IMR-90 (cell line): Measurements from ENCODE around the gene RUBCN. TPM values are rescaled to one million over a fixed set of nuclear protein-coding genes. Genes with fewer than 3 reads are reported as not detected.

Source experiments
- ATAC-seq: fragments of 200-7000 bp; cut with Tn5 transposase; 2 replicates; pipeline ENCODE4 v1.9.1; 2020; ENCODE audit warnings: low read depth, mild to moderate bottlenecking, moderate library complexity
- BruUV-seq: library from RNA; stranded (reverse); fragments of 400-500 nt; replicated peaks from 2 replicates; lab custom pipeline; 2021; lab: Mats Ljungman, UMichigan
- CTCF ChIA-PET: fragments of 300-600 bp; formaldehyde crosslinking; extraction: SDS; loops from one replicate; lab custom pipeline; 2021; ENCODE audit warnings: antibody characterized with exemption; lab: Yijun Ruan, JAX
- POLR2A ChIA-PET: fragments of 300-600 bp; sonication (Branson Sonifier 250); formaldehyde crosslinking; loops from one replicate; lab custom pipeline; 2022; ENCODE audit warnings: antibody characterized with exemption; ENCODE audit not compliant: unreplicated experiment; lab: Charles Lee
- DNase-seq: peaks from one replicate; pipeline ENCODE4 v3.0.0; 2013
- H2AFZ ChIP-seq: replicated peaks from 2 replicates; pipeline ENCODE3; 2013; ENCODE audit warnings: low read length, mild to moderate bottlenecking; ENCODE audit not compliant: poor library complexity
- H2AK5ac ChIP-seq: 2 replicates; pipeline ENCODE4 v1.6.1; 2013; ENCODE audit warnings: low read depth, low read length, inconsistent platforms
- H2AK9ac ChIP-seq: replicated peaks from 2 replicates; pipeline ENCODE3; 2013; ENCODE audit warnings: mild to moderate bottlenecking, low read depth, low read length, moderate library complexity; ENCODE audit not compliant: poor library complexity
- H2BK120ac ChIP-seq: 2 replicates; pipeline ENCODE4 v1.6.1; 2013; ENCODE audit warnings: low read depth, low read length, inconsistent platforms
- H2BK15ac ChIP-seq: 3 replicates; pipeline ENCODE4 v1.6.1; 2013; ENCODE audit warnings: low read depth, low read length, inconsistent platforms
- H2BK20ac ChIP-seq: 2 replicates; pipeline ENCODE4 v1.6.1; 2013; ENCODE audit warnings: low read depth, mild to moderate bottlenecking, inconsistent platforms, low read length, moderate library complexity
- H2BK5ac ChIP-seq: 2 replicates; pipeline ENCODE4 v1.6.1; 2013; ENCODE audit warnings: mild to moderate bottlenecking, low read depth, low read length, inconsistent platforms; ENCODE audit not compliant: poor library complexity, severe bottlenecking
- H3K14ac ChIP-seq: replicated peaks from 2 replicates; pipeline ENCODE4 v1.6.1; 2013; ENCODE audit warnings: low read depth, low read length, inconsistent platforms
- H3K18ac ChIP-seq: 2 replicates; pipeline ENCODE4 v1.6.1; 2013; ENCODE audit warnings: low read depth, low read length, control low read depth
- H3K23ac ChIP-seq: 2 replicates; pipeline ENCODE4 v1.6.1; 2013; ENCODE audit warnings: low read depth, low read length, inconsistent platforms
- H3K27ac ChIP-seq: 2 replicates; pipeline ENCODE4 v1.5.1; 2013; ENCODE audit warnings: mild to moderate bottlenecking, control low read depth, low read length; ENCODE audit not compliant: insufficient read depth
- H3K27me3 ChIP-seq: 2 replicates; pipeline ENCODE4 v1.6.1; 2013; ENCODE audit warnings: low read length; ENCODE audit not compliant: control insufficient read depth, insufficient read depth
- H3K36me3 ChIP-seq: 2 replicates; pipeline ENCODE4 v1.6.1; 2013; ENCODE audit warnings: low read length, mixed read lengths; ENCODE audit not compliant: control insufficient read depth, insufficient read depth
- H3K4ac ChIP-seq: 2 replicates; pipeline ENCODE4 v1.6.1; 2013; ENCODE audit warnings: low read depth, low read length, inconsistent platforms
- H3K4me1 ChIP-seq: 2 replicates; pipeline ENCODE4 v1.6.1; 2013; ENCODE audit warnings: low read length, mixed read lengths; ENCODE audit not compliant: control insufficient read depth, insufficient read depth
- H3K4me2 ChIP-seq: 2 replicates; pipeline ENCODE4 v1.6.1; 2013; ENCODE audit warnings: low read depth, mild to moderate bottlenecking, control low read depth, low read length, moderate library complexity
- H3K4me3 ChIP-seq: 2 replicates; pipeline ENCODE4 v1.5.1; 2013; ENCODE audit warnings: low read depth, mild to moderate bottlenecking, control low read depth, low read length, moderate library complexity; ENCODE audit not compliant: insufficient read depth
- H3K56ac ChIP-seq: 2 replicates; pipeline ENCODE4 v1.6.1; 2013; ENCODE audit warnings: low read length, inconsistent platforms; ENCODE audit not compliant: insufficient read depth; ENCODE audit errors: extremely low read depth
- H3K79me1 ChIP-seq, 2 experiments: 2 replicates each; pipeline ENCODE4 v1.6.1; 2013; ENCODE audit warnings: low read length in 2 of 2, inconsistent platforms in 1 of 2, low read depth in 1 of 2
- H3K9ac ChIP-seq: 2 replicates; pipeline ENCODE4 v1.6.1; 2013; ENCODE audit warnings: low read depth, low read length, control low read depth
- H3K9me1 ChIP-seq: 2 replicates; pipeline ENCODE4 v1.6.1; 2013; ENCODE audit warnings: low read length, inconsistent platforms; ENCODE audit not compliant: insufficient read depth
- H3K9me3 ChIP-seq: 2 replicates; pipeline ENCODE4 v1.6.1; 2013; ENCODE audit warnings: low read length; ENCODE audit not compliant: control insufficient read depth, insufficient read depth
- H4K20me1 ChIP-seq: 2 replicates; pipeline ENCODE4 v1.6.1; 2013; ENCODE audit warnings: low read length, inconsistent platforms; ENCODE audit not compliant: insufficient read depth
- H4K5ac ChIP-seq: 2 replicates; pipeline ENCODE4 v1.6.1; 2013; ENCODE audit warnings: mild to moderate bottlenecking, low read depth, low read length, control low read depth
- H4K8ac ChIP-seq, 2 experiments: 2 replicates each; pipeline ENCODE4 v1.6.1; 2013; ENCODE audit warnings: low read depth in 2 of 2, low read length in 2 of 2, control low read depth in 1 of 2, inconsistent platforms in 1 of 2
- H4K91ac ChIP-seq: 2 replicates; pipeline ENCODE4 v1.6.1; 2013; ENCODE audit warnings: low read depth, low read length, inconsistent platforms; ENCODE audit not compliant: insufficient read depth
- CEBPB ChIP-seq: IDR thresholded peaks from 2 replicates; pipeline ENCODE4 v1.6.1; 2012; ENCODE audit warnings: low read depth, low read length, improper control_type of control experiment
- CHD1 ChIP-seq: IDR thresholded peaks from 2 replicates; pipeline ENCODE4 v1.6.1; 2012; ENCODE audit warnings: low read depth, low read length, improper control_type of control experiment
- CTCF ChIP-seq: conservative IDR thresholded peaks from 2 replicates; pipeline ENCODE4 v1.5.1; 2012; ENCODE audit warnings: mild to moderate bottlenecking, low read depth, low read length, improper control_type of control experiment
- ELK1 ChIP-seq: fragments of 150-350 bp; IDR thresholded peaks from 2 replicates; pipeline ENCODE4 v1.6.1; 2016; ENCODE audit warnings: low read depth, mild to moderate bottlenecking, low read length, moderate library complexity, borderline replicate concordance
- FOS ChIP-seq: fragments of 150-350 bp; IDR thresholded peaks from 2 replicates; pipeline ENCODE4 v1.6.1; 2016; ENCODE audit warnings: low read depth, low read length
- MAZ ChIP-seq: IDR thresholded peaks from 2 replicates; pipeline ENCODE4 v1.6.1; 2012; ENCODE audit warnings: low read depth, mild to moderate bottlenecking, low read length, improper control_type of control experiment, moderate library complexity, borderline replicate concordance
- MXI1 ChIP-seq: IDR thresholded peaks from 2 replicates; pipeline ENCODE4 v1.6.1; 2012; ENCODE audit warnings: low read depth, mild to moderate bottlenecking, low read length, moderate library complexity, borderline replicate concordance
- POLR2A ChIP-seq: IDR thresholded peaks from 2 replicates; pipeline ENCODE4 v1.6.1; 2012; ENCODE audit warnings: mild to moderate bottlenecking, low read depth, low read length
- RAD21 ChIP-seq: IDR thresholded peaks from 2 replicates; pipeline ENCODE4 v1.6.1; 2012; ENCODE audit warnings: low read length, improper control_type of control experiment
- RCOR1 ChIP-seq: IDR thresholded peaks from 2 replicates; pipeline ENCODE4 v1.6.1; 2012; ENCODE audit warnings: mild to moderate bottlenecking, low read length, improper control_type of control experiment; ENCODE audit not compliant: insufficient replicate concordance
- RFX5 ChIP-seq: IDR thresholded peaks from 2 replicates; pipeline ENCODE4 v1.8.0; 2012; ENCODE audit warnings: low read depth, mild to moderate bottlenecking, low read length, moderate library complexity
- SMC3 ChIP-seq: fragments of 150-350 bp; IDR thresholded peaks from 2 replicates; pipeline ENCODE4 v1.6.1; 2016; ENCODE audit warnings: low read depth, mild to moderate bottlenecking, antibody characterized with exemption, low read length, moderate library complexity
- WGBS, 2 experiments: methylation state at CpG; one replicate each; pipeline versions ENCODE4 v1.1.5 to v1.1.7; 2013; ENCODE audit warnings: missing lambda C conversion rate in 2 of 2; ENCODE audit not compliant: insufficient read length in 1 of 2; ENCODE audit errors: extremely low coverage in 2 of 2; 5-methylcytosine and 5-hydroxymethylcytosine counted together
- dilution Hi-C: fragments of 300-500 bp; cut with HindIII; formaldehyde crosslinking; loops from one replicate; pipeline ENCODE4 v1.14.3; 2018; ENCODE audit warnings: low sequenced_read_pairs; ENCODE audit not compliant: unreplicated experiment
- in situ Hi-C: fragments of 300-500 bp; cut with MboI; formaldehyde crosslinking; loops from 3 replicates; pipeline ENCODE4 v1.14.3; 2019; ENCODE audit warnings: low sequenced_read_pairs, inconsistent platforms, mixed read lengths
- intact Hi-C: fragments of 100-400 bp; cut with micrococcal nuclease; formaldehyde crosslinking; loops from 2 replicates; pipeline ENCODE4 v1.10.0; 2022
- polyA plus RNA-seq, 3 experiments: library from polyadenylated mRNA; depleted of rRNA; stranded (reverse); fragments of >200 nt; gene quantifications; 2 replicates each; pipeline ENCODE4 v1.2.3, GENCODE V29; 2012; ENCODE audit warnings: low replicate concordance in 1 of 3
- total RNA-seq: library from RNA; depleted of rRNA; stranded (reverse); fragments of >200 nt; gene quantifications from 2 replicates; pipeline ENCODE4 v1.2.3, GENCODE V29; 2012

Gene RUBCN
- total and polyA plus RNA-seq, 2 of the 4 experiments (the other 2 are of a cell fraction), result 10.8 to 12.6 TPM

GRCh38 chr3:197750396-197750831 is 13.7 kb upstream of the RUBCN start (continued):
- TF ChIP-seq RAD21 (peak; percentile 29; the same call in 1 of the 2 replicates), CHD1 (no peak), RFX5 (no peak)

GRCh38 chr3:197749601-197750395 is 13.1 kb upstream of the RUBCN start, which contains the start of gene FYTTD1:
TSS of gene FYTTD1 (plus strand) at chr3:197749883. CDS start at chr3:197749972, 89 bp downstream.
- intact Hi-C loops (loop anchor here (1.0 kb wide), 1 partner anchor 12 kb away; no protein-coding TSS in a partner anchor), dilution Hi-C loops (no loop called here), in situ Hi-C loops (no loop called here)
- H3K79me1 ChIP-seq, result peaks cover 7 to 21% of the 10 kb centered on the region in 2 experiments; a peak in 3 of 4 replicates
- H3K36me3 ChIP-seq, result no peaks in the 10 kb centered on the region
- peak within 1 kb of the TSS; percentile 93 for H2AK9ac ChIP-seq
- no peaks in the 10 kb centered on the region for H3K9me3 ChIP-seq
- H3K27ac ChIP-seq, result peak within 1 kb of the TSS; percentile 94
- no TSS peak for BruUV-seq
- peak within 1 kb of the TSS; percentile 89 for H3K4me3 ChIP-seq
- peak within 1 kb of the TSS; percentile 88 for H3K9ac ChIP-seq
- peak within 1 kb of the TSS; percentile 100 for H2AFZ ChIP-seq
- DNase-seq (peak; percentile 84), ATAC-seq (peak; percentile 93)
- H4K91ac ChIP-seq, result peak within 1 kb of the TSS; percentile 75
- H2BK5ac ChIP-seq, result peak within 1 kb of the TSS; percentile 91
- peak within 1 kb of the TSS; percentile 50 to 70 for H4K8ac ChIP-seq
- peak within 1 kb of the TSS; percentile 92; the same call in 2 of the 3 replicates for H2BK15ac ChIP-seq
- ChIA-PET CTCF (interaction anchor here (0.6 to 0.7 kb wide), 2 partner anchors 53 to 151 kb away, joined by 3 read pairs; no protein-coding TSS in a partner anchor), POLR2A (no interaction called here)
- no peaks in the 10 kb centered on the region for H3K27me3 ChIP-seq
- H4K5ac ChIP-seq, result peak within 1 kb of the TSS; percentile 75
- 0% methylated on average over 61 of the region's 104 CpGs; no CpG with 5 or more reads in 1 of the 2 experiments for WGBS, 2 experiments
- H3K18ac ChIP-seq, result peak within 1 kb of the TSS; percentile 72
- H3K9me1 ChIP-seq, result peaks cover 5% of the 10 kb centered on the region; the same call in 1 of the 2 replicates
- H3K56ac ChIP-seq, result peak within 1 kb of the TSS; percentile 73
- peak within 1 kb of the TSS; percentile 98 for H3K23ac ChIP-seq
- peaks cover 42% of the 10 kb centered on the region for H4K20me1 ChIP-seq
- H3K4ac ChIP-seq, result peak within 1 kb of the TSS; percentile 95
- H3K4me1 ChIP-seq, result peaks cover 2% of the 10 kb centered on the region
- H2BK120ac ChIP-seq, result peak within 1 kb of the TSS; percentile 75
- H3K14ac ChIP-seq, result peak within 1 kb of the TSS; percentile 96
- peak within 1 kb of the TSS; percentile 24; the same call in 1 of the 2 replicates for H2BK20ac ChIP-seq
- peak within 1 kb of the TSS; percentile 65; the same call in 1 of the 2 replicates for H2AK5ac ChIP-seq
- H3K4me2 ChIP-seq, result peak within 1 kb of the TSS; percentile 99
- TF ChIP-seq POLR2A (no peak; the same call in none of the 2 replicates), CHD1 (no peak), SMC3 (peak; percentile 6; the same call in 1 of the 2 replicates), MXI1 (peak; percentile 73; the same call in 1 of the 2 replicates), CTCF (peak; percentile 46), ELK1 (no peak), MAZ (peak; percentile 66; the same call in 1 of the 2 replicates), FOS (no peak), RCOR1 (peak; percentile 18), CEBPB (no peak)
